HFFc6 (cell line): ENCODE measurements around the gene PLEKHG4B. TPM values are rescaled to one million over a fixed set of nuclear protein-coding genes. Genes with fewer than 3 reads are reported as not detected.

ENCODE experiments used
- DNase-seq: peaks from one replicate; pipeline ENCODE4 v3.0.0-alpha.2; 2018
- H3K27ac Mint-ChIP-seq: 2 replicates; pipeline ENCODE4 v1.8.0; 2020; ENCODE audit warnings: mild to moderate bottlenecking, mixed read lengths
- H3K27me3 Mint-ChIP-seq: 2 replicates; pipeline ENCODE4 v1.8.0; 2021; ENCODE audit warnings: mild to moderate bottlenecking, moderate library complexity, mixed read lengths; ENCODE audit not compliant: insufficient read depth
- H3K36me3 Mint-ChIP-seq: 2 replicates; pipeline ENCODE4 v1.8.0; 2021; ENCODE audit warnings: low read depth, mixed read lengths
- H3K4me1 Mint-ChIP-seq: 2 replicates; pipeline ENCODE4 v1.8.0; 2020; ENCODE audit warnings: low read depth, mixed read lengths
- H3K4me3 Mint-ChIP-seq: 2 replicates; pipeline ENCODE4 v1.8.0; 2020; ENCODE audit warnings: mild to moderate bottlenecking, moderate library complexity, mixed read lengths
- H3K9me3 Mint-ChIP-seq: 2 replicates; pipeline ENCODE4 v1.8.0; 2020; ENCODE audit warnings: mild to moderate bottlenecking, mixed read lengths
- CTCF ChIP-seq: fragments of 200-600 bp; sonication (generic); IDR thresholded peaks from 2 replicates; pipeline ENCODE4 v1.5.0; 2021; ENCODE audit warnings: antibody characterized with exemption, mild to moderate bottlenecking
- total RNA-seq, 6 experiments: library from RNA; stranded (reverse); fragmentation: NEBNext Ultra II Directional; extraction: Animal tissue kit (Norgen Biotek cat#: 25700); gene quantifications; 2 replicates in 1 of 6; 3 replicates in 5 of 6; pipeline ENCODE4 v1.2.3, GENCODE V29; 2021

PLEKHG4B gene
- total RNA-seq, 6 experiments from 2014 or later, result 0.66 to 4.3 (median 3.9) TPM

- Mint-ChIP-seq H3K9me3 (no peaks in the 10 kb centered on the region), H3K27ac (no peak overlapping the region), H3K27me3 (peaks cover 11% of the 10 kb centered on the region), H3K4me1 (peaks cover 7% of the 10 kb centered on the region; the same call in 1 of the 2 replicates), H3K36me3 (no peaks in the 10 kb centered on the region; the same call in 1 of the 2 replicates), H3K4me3 (no peak overlapping the region)
- DNase-seq, result no peak
- no peak for TF ChIP-seq CTCF
These were observed 84.4 kb downstream of the PLEKHG4B start for GRCh38 chr5:176296-176823.

DNA sequence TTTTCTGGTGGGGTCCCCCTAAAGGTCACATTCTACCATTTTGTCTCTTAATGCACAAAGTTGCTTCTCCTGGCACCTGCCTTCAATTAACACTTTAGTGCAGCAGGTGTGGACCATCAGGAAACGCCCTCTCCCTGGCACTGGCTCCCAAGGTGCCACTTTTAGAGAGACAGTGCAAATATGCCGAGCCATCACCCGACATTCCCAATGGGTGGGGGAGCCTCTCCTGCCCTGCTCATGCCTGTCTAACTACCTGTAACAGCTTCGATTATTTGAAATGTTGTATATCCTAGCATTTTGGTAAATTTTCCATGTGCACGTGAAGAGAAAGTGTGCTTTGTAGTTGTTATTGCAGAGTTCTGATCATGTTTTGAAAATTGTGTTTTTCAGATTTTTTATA is 86.1 kb downstream of the PLEKHG4B start:
- Mint-ChIP-seq H3K4me1 (peaks cover 7% of the 10 kb centered on the region; the same call in 1 of the 2 replicates), H3K36me3 (no peaks in the 10 kb centered on the region), H3K27ac (no peak overlapping the region), H3K27me3 (peaks cover 11% of the 10 kb centered on the region), H3K4me3 (no peak overlapping the region), H3K9me3 (no peaks in the 10 kb centered on the region)
- no peak for DNase-seq
- no peak for TF ChIP-seq CTCF

DNA sequence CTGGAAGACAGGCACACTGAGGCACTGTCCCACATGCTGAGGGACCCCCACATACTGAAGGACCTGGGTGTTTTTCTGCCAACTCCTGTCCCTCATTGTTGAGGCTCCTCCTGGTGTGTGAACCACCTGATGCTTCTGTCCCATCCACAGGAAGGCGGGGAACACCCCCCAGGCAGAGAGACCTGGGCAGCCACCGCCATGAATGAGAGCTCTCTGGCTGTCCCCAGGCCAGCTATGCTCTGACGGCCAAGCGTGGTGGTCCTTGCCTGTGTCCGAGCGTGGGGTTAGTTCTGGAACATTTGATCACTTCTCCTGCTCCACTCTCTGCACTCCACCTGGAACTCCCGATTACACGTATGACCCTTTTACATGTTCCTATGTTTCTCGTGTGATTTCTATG is 87.4 kb downstream of the PLEKHG4B start:
- H3K4me1 Mint-ChIP-seq, result peaks cover 12% of the 10 kb centered on the region
- H3K27ac Mint-ChIP-seq, result no peak overlapping the region
- DNase-seq, result no peak
- H3K36me3 Mint-ChIP-seq, result no peaks in the 10 kb centered on the region
- H3K27me3 Mint-ChIP-seq, result peaks cover 10% of the 10 kb centered on the region
- no peak for TF ChIP-seq CTCF
- no peaks in the 10 kb centered on the region for H3K9me3 Mint-ChIP-seq
- no peak overlapping the region for H3K4me3 Mint-ChIP-seq

GRCh38 chr5:180286-180918 is 88.4 kb downstream of the PLEKHG4B start:
- Mint-ChIP-seq H3K4me3 (no peak overlapping the region), H3K9me3 (no peaks in the 10 kb centered on the region), H3K27ac (no peak overlapping the region), H3K4me1 (peaks cover 12% of the 10 kb centered on the region), H3K36me3 (no peaks in the 10 kb centered on the region), H3K27me3 (peaks cover 13% of the 10 kb centered on the region)
- DNase-seq, result no peak
- no peak for TF ChIP-seq CTCF

DNA sequence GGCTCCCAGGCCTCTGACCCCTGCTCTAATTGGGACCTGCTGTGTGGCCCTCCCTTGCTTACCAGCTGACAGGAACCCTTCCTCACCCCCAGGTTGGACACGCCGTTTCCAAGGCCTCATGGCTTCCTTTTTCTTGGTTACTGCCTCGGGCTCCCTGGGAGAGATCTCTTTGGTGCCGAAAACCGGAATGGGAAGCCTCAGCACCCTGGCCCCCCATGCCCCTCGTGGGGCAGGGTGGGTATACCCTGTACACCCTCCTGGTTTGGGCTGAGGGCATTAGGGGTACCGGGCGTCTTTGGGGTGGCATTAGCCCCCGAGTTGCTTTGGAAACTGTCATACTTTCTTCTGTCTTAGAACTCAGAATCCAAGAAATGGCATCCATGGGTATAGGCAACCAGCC is 89.2 kb downstream of the PLEKHG4B start:
- peaks cover 11% of the 10 kb centered on the region for H3K4me1 Mint-ChIP-seq
- TF ChIP-seq CTCF, result no peak
- H3K9me3 Mint-ChIP-seq, result no peaks in the 10 kb centered on the region
- H3K36me3 Mint-ChIP-seq, result no peaks in the 10 kb centered on the region
- peaks cover 13% of the 10 kb centered on the region for H3K27me3 Mint-ChIP-seq
- H3K4me3 Mint-ChIP-seq, result no peak overlapping the region
- no peak overlapping the region for H3K27ac Mint-ChIP-seq
- no peak for DNase-seq
